Activated CD4-positive, CD25-positive, alpha-beta regulatory T cell treated with anti-CD3 and anti-CD28 coated beads, Interleukin-2, amount 50 U/mL, for 72 hours (primary cell): ENCODE data around the gene SIMC1.
"Not testable (repeated sequence)": the region's sequence is repeated elsewhere in the genome, so short reads cannot be mapped to it uniquely, and the experiment has no call there.

Experiments
- DNase-seq: peaks from one replicate; pipeline ENCODE4 v3.0.0; 2021

The SIMC1 gene

GRCh38 chr5:176237971-176238644, at the start of gene SIMC1:
Gene SIMC1, plus strand, starts transcription at chr5:176238424. Its CDS starts 85 bp downstream, at chr5:176238509.
- DNase-seq: peak; percentile 68

GRCh38 chr5:176188506-176189193, 49.6 kb upstream of the SIMC1 start:
- DNase-seq: no peak

- DNase-seq: no peak
Observed at GRCh38 chr5:176189857-176190256, 48.4 kb upstream of the SIMC1 start.

- no peak for DNase-seq
Observed at GRCh38 chr5:176190886-176191755, 47.1 kb upstream of the SIMC1 start.

GRCh38 chr5:176192094-176192721, 46.0 kb upstream of the SIMC1 start:
- no peak for DNase-seq

GRCh38 chr5:176192722-176193117, 45.5 kb upstream of the SIMC1 start:
- DNase-seq: not testable (repeated sequence)

GRCh38 chr5:176193636-176194035, 44.6 kb upstream of the SIMC1 start:
- not testable (repeated sequence) for DNase-seq

GRCh38 chr5:176194238-176195083, 43.8 kb upstream of the SIMC1 start:
- not testable (repeated sequence) for DNase-seq

- not testable (repeated sequence) for DNase-seq
Observed at GRCh38 chr5:176195084-176195413, 43.2 kb upstream of the SIMC1 start.

GRCh38 chr5:176195487-176196207, 42.6 kb upstream of the SIMC1 start:
- DNase-seq: not testable (repeated sequence)

GRCh38 chr5:176196781-176197180, 41.4 kb upstream of the SIMC1 start:
- not testable (repeated sequence) for DNase-seq

GRCh38 chr5:176197234-176197858, 40.9 kb upstream of the SIMC1 start:
- not testable (repeated sequence) for DNase-seq

- DNase-seq: not testable (repeated sequence)
Observed at GRCh38 chr5:176198299-176198698, 39.9 kb upstream of the SIMC1 start.

- DNase-seq: not testable (repeated sequence)
Observed at GRCh38 chr5:176198991-176199733, 39.1 kb upstream of the SIMC1 start.

- DNase-seq: not testable (repeated sequence)
Observed at GRCh38 chr5:176199803-176200399, 38.3 kb upstream of the SIMC1 start.

GRCh38 chr5:176201811-176202210, 36.4 kb upstream of the SIMC1 start:
- DNase-seq: no peak

GRCh38 chr5:176203086-176203485, 35.1 kb upstream of the SIMC1 start:
- no peak for DNase-seq

GRCh38 chr5:176203535-176203934, 34.7 kb upstream of the SIMC1 start:
- not testable (repeated sequence) for DNase-seq

- not testable (repeated sequence) for DNase-seq
Observed at GRCh38 chr5:176214466-176215021, 23.7 kb upstream of the SIMC1 start.
